Activated naive CD4-positive, alpha-beta T cell (primary cell): ENCODE data around the gene HBQ1.
"Not testable (repeated sequence)": the region's sequence is repeated elsewhere in the genome, so short reads cannot be mapped to it uniquely, and the experiment has no call there.

ENCODE experiments used
- DNase-seq, 4 experiments: peaks; one replicate each; lab custom pipeline; 2025; lab: John Stamatoyannopoulos, UW

Gene HBQ1

GRCh38 chr16:176477-177382, 3.5 kb upstream of the HBQ1 start, which contains the start of gene HBA1:
Gene HBA1 (plus strand): TSS chr16:176680. CDS start chr16:176717, 37 bp downstream.
- DNase-seq = not testable (repeated sequence)

DNA sequence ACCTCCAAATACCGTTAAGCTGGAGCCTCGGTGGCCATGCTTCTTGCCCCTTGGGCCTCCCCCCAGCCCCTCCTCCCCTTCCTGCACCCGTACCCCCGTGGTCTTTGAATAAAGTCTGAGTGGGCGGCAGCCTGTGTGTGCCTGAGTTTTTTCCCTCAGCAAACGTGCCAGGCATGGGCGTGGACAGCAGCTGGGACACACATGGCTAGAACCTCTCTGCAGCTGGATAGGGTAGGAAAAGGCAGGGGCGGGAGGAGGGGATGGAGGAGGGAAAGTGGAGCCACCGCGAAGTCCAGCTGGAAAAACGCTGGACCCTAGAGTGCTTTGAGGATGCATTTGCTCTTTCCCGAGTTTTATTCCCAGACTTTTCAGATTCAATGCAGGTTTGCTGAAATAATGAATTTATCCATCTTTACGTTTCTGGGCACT, 2.9 kb upstream of the HBQ1 start:
- DNase-seq = no peak

- no peak for DNase-seq
These were observed 2.1 kb upstream of the HBQ1 start for GRCh38 chr16:177981-178667.

DNA sequence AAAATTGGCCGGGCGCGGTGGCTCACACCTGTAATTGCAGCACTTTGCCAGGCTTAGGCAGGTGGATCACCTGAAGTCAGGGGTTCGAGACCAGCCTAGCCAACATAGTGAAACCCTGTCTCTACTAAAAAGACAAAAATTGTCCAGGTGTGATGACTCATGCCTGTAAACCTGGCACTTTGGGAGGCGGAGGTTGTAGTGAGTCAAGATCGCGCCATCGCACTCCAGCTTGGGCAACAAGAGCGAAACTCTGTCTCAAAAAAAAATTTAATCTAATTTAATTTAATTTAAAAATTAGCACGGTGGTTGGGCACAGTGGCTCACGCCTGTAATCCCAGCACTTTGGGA, 1.6 kb upstream of the HBQ1 start:
- DNase-seq = no peak

DNA sequence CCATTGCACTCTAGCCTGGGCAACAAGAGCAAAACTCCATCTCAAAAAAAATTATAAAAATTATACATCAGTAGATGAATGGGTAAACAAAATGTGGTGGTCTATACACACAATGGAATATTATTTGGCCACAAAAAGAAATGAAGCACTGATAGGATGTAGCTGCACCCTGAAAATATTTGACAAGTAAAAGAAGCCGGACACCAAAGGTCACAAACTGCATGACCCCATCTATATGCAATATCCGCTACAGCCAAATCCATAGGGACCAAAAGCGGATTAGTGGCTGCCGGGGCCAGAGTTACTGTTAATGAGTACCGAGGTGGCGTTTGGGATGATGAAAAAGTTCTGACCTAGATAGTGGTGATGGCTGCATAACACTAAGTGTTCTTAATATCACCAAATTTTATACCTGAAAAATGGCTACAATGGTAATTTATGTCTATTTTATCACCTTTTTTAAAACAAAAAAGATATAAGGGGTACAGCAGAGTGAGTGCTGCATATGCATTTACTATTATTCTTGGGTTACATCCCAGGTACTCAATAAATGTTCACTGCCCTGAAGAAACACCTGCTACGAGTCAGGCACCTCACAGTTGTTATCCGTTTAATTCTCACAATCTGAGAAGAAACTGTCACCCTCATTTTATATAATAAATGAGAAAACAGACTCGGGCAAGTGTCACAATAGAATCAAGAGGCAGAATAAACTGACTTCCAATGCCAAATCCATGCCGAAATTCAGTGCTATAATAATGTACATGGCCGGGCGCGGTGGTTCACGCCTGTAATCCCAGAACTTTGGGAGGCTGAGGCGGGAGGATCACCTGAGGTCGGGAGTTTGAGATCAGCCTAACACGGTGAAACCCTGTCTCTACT, 807 bp upstream of the HBQ1 start:
- no peak for DNase-seq

GRCh38 chr16:180681-181564, 664 bp downstream of the HBQ1 start:
- peak in 1 of 4 experiments; percentile 75 for DNase-seq

DNA sequence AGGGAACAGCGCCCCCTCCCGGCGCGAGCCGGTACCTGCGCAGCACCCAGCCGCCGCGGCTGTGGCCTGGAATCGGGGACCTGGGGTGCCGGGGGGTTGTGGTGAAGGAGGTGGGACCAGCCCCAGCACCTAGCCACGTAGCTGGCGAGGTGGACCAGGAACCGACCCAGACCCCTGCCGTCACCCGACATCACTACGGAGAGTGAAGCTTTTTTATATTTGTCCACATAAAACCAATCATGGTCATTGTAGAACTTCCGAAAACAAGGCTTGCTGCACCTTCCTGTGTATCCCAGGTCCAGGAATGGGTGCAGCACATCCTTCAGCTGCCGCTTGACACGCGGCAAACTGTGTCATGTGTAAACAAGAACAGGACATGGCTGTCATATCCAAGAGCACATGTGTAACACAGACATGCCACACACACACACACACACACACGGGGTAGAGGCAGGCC, 1.3 kb downstream of the HBQ1 start:
- peak in 3 of 4 experiments; percentile 78 to 86 (median 80) for DNase-seq

GRCh38 chr16:183005-183404, 2.7 kb downstream of the HBQ1 start:
- no peak for DNase-seq

- DNase-seq = no peak
These were observed 5.0 kb downstream of the HBQ1 start for GRCh38 chr16:185213-185612.

- no peak for DNase-seq
These were observed 5.4 kb downstream of the HBQ1 start for GRCh38 chr16:185691-186090.

DNA sequence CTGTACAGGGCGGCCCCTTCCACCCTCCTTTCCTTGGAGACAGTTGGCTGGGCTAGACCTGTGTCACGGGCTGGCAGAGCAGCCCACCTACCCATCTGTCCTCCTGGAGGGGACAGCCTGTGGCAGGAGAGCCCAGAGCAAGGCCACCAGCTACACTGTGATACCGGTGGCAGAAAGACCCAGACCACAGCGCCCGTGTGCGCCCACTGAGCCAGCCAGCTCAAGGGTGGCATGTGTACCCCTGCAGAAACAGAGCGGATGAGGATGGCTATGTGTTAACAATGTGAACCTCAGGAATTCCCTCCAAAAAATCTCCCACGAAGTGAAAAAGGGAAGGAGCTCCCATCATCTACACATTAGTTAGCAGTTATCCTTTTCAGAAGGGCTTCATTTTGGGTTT, 7.1 kb downstream of the HBQ1 start:
- DNase-seq = no peak

DNA sequence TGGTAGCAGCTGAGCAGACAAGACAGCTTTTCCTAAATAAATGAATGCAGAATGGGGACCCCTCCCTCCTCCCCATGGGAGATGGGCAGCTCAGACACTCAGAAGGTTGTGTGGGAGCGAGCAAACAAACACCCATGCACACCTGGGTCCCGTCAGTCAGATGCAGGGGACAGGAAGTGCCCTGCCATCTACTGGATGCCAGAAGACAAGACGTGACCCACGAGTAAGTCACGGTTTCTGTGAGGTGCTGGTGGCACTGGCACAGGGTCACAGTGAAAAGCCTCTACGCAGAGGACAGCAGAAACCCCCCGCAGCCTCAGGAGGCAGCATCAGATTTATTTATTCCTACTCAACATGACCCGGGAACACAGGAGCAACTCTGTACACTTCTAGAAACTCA, 8.4 kb downstream of the HBQ1 start:
- DNase-seq = peak in 1 of 4 experiments; percentile 16

GRCh38 chr16:189604-190186, 9.4 kb downstream of the HBQ1 start:
- no peak for DNase-seq

GRCh38 chr16:191831-192230, 11.6 kb downstream of the HBQ1 start:
- DNase-seq = no peak

GRCh38 chr16:192686-193085, 12.4 kb downstream of the HBQ1 start:
- no peak for DNase-seq

GRCh38 chr16:193441-193840, 13.2 kb downstream of the HBQ1 start:
- no peak for DNase-seq

GRCh38 chr16:194516-194915, 14.3 kb downstream of the HBQ1 start:
- no peak for DNase-seq

- DNase-seq = no peak
These were observed 20.1 kb downstream of the HBQ1 start for GRCh38 chr16:200388-200787.

GRCh38 chr16:203246-203645, 23.0 kb downstream of the HBQ1 start:
- DNase-seq = no peak

DNA sequence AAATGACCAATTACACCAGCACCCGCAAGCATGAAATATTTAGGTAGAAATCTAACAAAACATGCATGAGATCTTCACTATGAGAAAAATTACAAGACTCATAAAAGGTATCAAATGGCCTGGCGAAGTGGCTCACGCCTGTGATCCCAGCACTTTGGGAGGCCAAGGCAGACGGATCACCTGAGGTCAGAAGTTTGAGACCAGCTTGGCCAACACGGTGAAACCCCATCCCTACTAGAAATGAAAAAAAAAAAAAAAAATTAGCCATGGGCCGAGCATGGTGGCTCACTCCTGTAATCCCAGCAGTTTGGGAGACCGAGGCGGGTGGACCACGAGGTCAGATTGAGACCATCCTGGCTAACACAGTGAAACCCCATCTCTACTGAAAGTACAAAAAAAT, 23.8 kb downstream of the HBQ1 start:
- DNase-seq = not testable (repeated sequence)

DNA sequence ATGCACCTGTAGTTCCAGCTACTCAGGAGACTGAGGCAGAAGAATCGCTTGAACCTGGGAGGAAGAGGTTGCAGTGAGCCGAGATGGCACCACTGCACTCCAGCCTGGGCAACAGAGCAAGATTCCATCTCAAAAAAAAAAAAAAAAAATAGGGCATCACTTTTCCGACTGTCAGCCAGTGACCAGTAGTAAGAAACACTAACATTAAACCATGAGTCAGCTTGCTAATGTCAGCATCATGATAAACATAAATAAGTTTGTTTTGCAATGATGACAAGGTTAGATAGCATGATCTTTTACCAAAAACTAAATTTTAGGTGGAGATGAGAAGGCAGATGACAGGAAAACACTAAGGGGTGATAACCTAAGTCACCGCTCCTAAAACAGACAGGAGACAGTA, 29.1 kb downstream of the HBQ1 start:
- not testable (repeated sequence) for DNase-seq
